HepG2 (cell line): ENCODE data around the gene KAZN. TPM values are rescaled to one million over a fixed set of nuclear protein-coding genes. Genes with fewer than 3 reads are reported as not detected.

Source experiments
- ATAC-seq: fragments of 200-7000 bp; cut with Tn5 transposase; 3 replicates; pipeline ENCODE4 v1.9.1; 2020; ENCODE audit warnings: mild to moderate bottlenecking, moderate library complexity
- BruUV-seq: library from RNA; stranded (reverse); fragments of 400-500 nt; replicated peaks from 2 replicates; lab custom pipeline; 2021; lab: Mats Ljungman, UMichigan
- CTCF ChIA-PET: fragments of 300-600 bp; formaldehyde crosslinking; extraction: SDS; loops from one replicate; lab custom pipeline; 2021; ENCODE audit warnings: low total read pairs, inconsistent platforms, low intra/inter-chr PET ratio; lab: Yijun Ruan, JAX
- POLR2A ChIA-PET: fragments of 350-600 bp; sonication (Branson Sonifier 250); formaldehyde crosslinking; loops from one replicate; lab custom pipeline; 2020; ENCODE audit warnings: antibody characterized with exemption, inconsistent platforms; lab: Yijun Ruan, JAX
- DNase-seq: peaks from one replicate; pipeline ENCODE4 v3.0.0-alpha.2; 2015; ENCODE audit warnings: low spot score
- FAIRE-seq: peaks from 3 replicates; lab custom pipeline; 2011; peaks lifted over from hg19 to GRCh38; lab: Jason Lieb, UNC
- H2AFZ ChIP-seq: one replicate; pipeline ENCODE4 v1.6.1; 2011; ENCODE audit warnings: low read length, inconsistent platforms
- H3K27ac ChIP-seq: fragments of 300-600 bp; 3 replicates; pipeline ENCODE4 v1.8.0; 2011; ENCODE audit warnings: mixed run types, mild to moderate bottlenecking, mixed read lengths, low read length, inconsistent platforms; ENCODE audit not compliant: insufficient read depth; ENCODE audit errors: extremely low read length
- H3K27me3 ChIP-seq, 2 experiments: fragments of 200-600 bp in 1 of 2; 2 replicates in 1 of 2; 3 replicates in 1 of 2; pipeline versions ENCODE4 v1.6.0 to v1.8.0; 2011; ENCODE audit warnings: low read length in 2 of 2, mild to moderate bottlenecking in 2 of 2, moderate library complexity in 2 of 2, inconsistent platforms in 1 of 2; ENCODE audit not compliant: insufficient read depth in 2 of 2, control insufficient read depth in 1 of 2
- H3K36me3 ChIP-seq, 2 experiments: fragments of 200-600 bp in 1 of 2; replicated peaks in 1 of 2; 2 replicates in 1 of 2; 3 replicates in 1 of 2; pipeline versions ENCODE4 v1.5.1 to v1.8.0; 2011; ENCODE audit warnings: low read length in 2 of 2, inconsistent platforms in 1 of 2; ENCODE audit not compliant: insufficient read depth in 2 of 2, control insufficient read depth in 1 of 2
- H3K4me1 ChIP-seq: 2 replicates; pipeline ENCODE4 v1.5.1; 2012; ENCODE audit warnings: low read length, inconsistent platforms; ENCODE audit not compliant: insufficient read depth
- H3K4me2 ChIP-seq: 2 replicates; pipeline ENCODE4 v1.6.0; 2011; ENCODE audit warnings: low read depth, low read length, inconsistent platforms
- H3K4me3 ChIP-seq, 3 experiments: fragments of 200-600 bp in 1 of 3; sonication (generic), shearing (Covaris generic) in 1 of 3; replicated peaks in 1 of 3; 2 replicates each; pipeline ENCODE4 v1.5.1; 2011 to 2016; ENCODE audit warnings: low read length in 3 of 3, inconsistent platforms in 2 of 3, low read depth in 2 of 3, mild to moderate bottlenecking in 2 of 3, control low read depth in 1 of 3, mixed read lengths in 1 of 3; ENCODE audit not compliant: insufficient read depth in 1 of 3
- H3K79me2 ChIP-seq: one replicate; pipeline ENCODE4 v1.6.1; 2011; ENCODE audit warnings: low read length, inconsistent platforms; ENCODE audit not compliant: insufficient read depth
- H3K9ac ChIP-seq: 2 replicates; pipeline ENCODE4 v1.6.0; 2011; ENCODE audit warnings: mild to moderate bottlenecking, low read depth, low read length, inconsistent platforms; ENCODE audit not compliant: insufficient read depth
- H3K9me3 ChIP-seq: 2 replicates; pipeline ENCODE4 v1.5.1; 2012; ENCODE audit warnings: mild to moderate bottlenecking, low read length
- H4K20me1 ChIP-seq: 2 replicates; pipeline ENCODE4 v1.6.0; 2011; ENCODE audit warnings: inconsistent platforms, mild to moderate bottlenecking, low read length, moderate library complexity; ENCODE audit not compliant: insufficient read depth
- CENPBD1 ChIP-seq: sonication (generic); formaldehyde crosslinking; IDR thresholded peaks from 2 replicates; pipeline ENCODE4 v1.8.0; 2022; ENCODE audit warnings: missing genetic modification reagents, low read depth, mild to moderate bottlenecking, borderline replicate concordance
- CENPX ChIP-seq: sonication (generic); formaldehyde crosslinking; IDR thresholded peaks from 2 replicates; pipeline ENCODE4 v1.9.0; 2021; ENCODE audit warnings: mild to moderate bottlenecking, missing genetic modification reagents, moderate library complexity
- REXO4 ChIP-seq: sonication (generic); formaldehyde crosslinking; IDR thresholded peaks from 2 replicates; pipeline ENCODE4 v1.8.0; 2022; ENCODE audit warnings: missing genetic modification reagents, mild to moderate bottlenecking, borderline replicate concordance
- RFXANK ChIP-seq: IDR thresholded peaks from 2 replicates; pipeline ENCODE4 v1.6.1; 2016
- SOX13 ChIP-seq, 3 experiments: fragments of 450-650 bp in 1 of 3; sonication (generic) in 1 of 3; formaldehyde crosslinking in 1 of 3; IDR thresholded peaks in 2 of 3; conservative IDR thresholded peaks in 1 of 3; 2 replicates each; pipeline versions ENCODE4 v1.5.0 to v1.6.1; 2016 to 2020; ENCODE audit warnings: antibody characterized with exemption in 1 of 3, mild to moderate bottlenecking in 1 of 3, missing compliant biosample characterization in 1 of 3, missing genetic modification reagents in 1 of 3, moderate library complexity in 1 of 3
- THYN1 ChIP-seq: sonication (generic); formaldehyde crosslinking; IDR thresholded peaks from 2 replicates; pipeline ENCODE4 v1.8.1; 2023; ENCODE audit warnings: low read depth, mild to moderate bottlenecking, moderate library complexity, missing genetic modification reagents, borderline replicate concordance
- ZBTB20 ChIP-seq: sonication (generic); formaldehyde crosslinking; IDR thresholded peaks from 2 replicates; pipeline ENCODE4 v1.8.1; 2023; ENCODE audit warnings: missing genetic modification reagents, low read depth, mild to moderate bottlenecking, borderline replicate concordance
- ZNF670 ChIP-seq: sonication (generic); formaldehyde crosslinking; IDR thresholded peaks from 2 replicates; pipeline ENCODE4 v1.8.0; 2022; ENCODE audit warnings: mild to moderate bottlenecking, missing genetic modification reagents, borderline replicate concordance
- WGBS: methylation state at CpG from one replicate; pipeline ENCODE4 v1.1.6; 2017; ENCODE audit warnings: low lambda C conversion rate; 5-methylcytosine and 5-hydroxymethylcytosine counted together
- in situ Hi-C: cut with HindIII; loops from 2 replicates; pipeline ENCODE4 v1.10.0; 2017; ENCODE audit warnings: low pct_unique_long_range_greater_than_20kb; ENCODE audit not compliant: extremely low pct_ligation_motif_present
- intact Hi-C: fragments of 100-400 bp; cut with micrococcal nuclease; formaldehyde crosslinking; loops from one replicate; pipeline ENCODE4 v1.10.0; 2022; ENCODE audit not compliant: unreplicated experiment
- polyA plus RNA-seq, 8 experiments: library from polyadenylated mRNA; depleted of rRNA in 3 of 8; stranded (reverse) in 7 of 8; unstranded in 1 of 8; fragments of >200 nt; fragmentation: Illumina TruSeq in 4 of 8; extraction: Trizol in 4 of 8; gene quantifications; 2 replicates each; pipeline versions ENCODE4 v1.2.1 to v1.2.3, GENCODE V29; 2011 to 2016; ENCODE audit warnings: low read depth in 4 of 8, missing spikeins in 1 of 8, mixed read lengths in 1 of 8; ENCODE audit not compliant: insufficient read depth in 1 of 8
- total RNA-seq, 5 experiments: library from RNA; depleted of rRNA; stranded (reverse); fragments of >200 nt; fragmentation: Illumina TruSeq; extraction: Trizol; gene quantifications; 2 replicates each; pipeline ENCODE4 v1.2.3, GENCODE V29; 2016; ENCODE audit warnings: low read depth in 1 of 5

Gene KAZN
- total and polyA plus RNA-seq, 2 of the 13 experiments (the other 11 are each of a cell fraction or from before 2014, with no cell fraction given) = 10.4 to 13.5 TPM

- no peak for TF ChIP-seq REXO4 (CRISPR knock-in tag)
Observed at GRCh38 chr1:15114884-15115283, 516.4 kb downstream of the KAZN start (continued).

GRCh38 chr1:15115542-15116330 lies 517.3 kb downstream of the KAZN start:
- no peak overlapping the region for H3K9ac ChIP-seq
- in situ Hi-C loops = no loop called here
- H3K4me2 ChIP-seq = no peak overlapping the region
- peaks cover 4 to 12% of the 10 kb centered on the region in 2 experiments; a peak in 3 of 5 replicates for H3K36me3 ChIP-seq
- H3K27ac ChIP-seq = no peak overlapping the region
- no peak overlapping the region for H3K4me3 ChIP-seq
- H3K4me1 ChIP-seq = peaks cover 14% of the 10 kb centered on the region
- intact Hi-C loops = no loop called here
- no peak for FAIRE-seq
- H3K27me3 ChIP-seq = no peaks in the 10 kb centered on the region
- 85% methylated on average over 11 of the region's 15 CpGs for WGBS
- peaks cover 4% of the 10 kb centered on the region; the same call in 1 of the 2 replicates for H4K20me1 ChIP-seq
- no peaks in the 10 kb centered on the region for H3K79me2 ChIP-seq
- no peak for DNase-seq
- ATAC-seq = no peak
- TF ChIP-seq SOX13 (IDR thresholded peaks at IDR 0.05) = no peak
- no peak for TF ChIP-seq SOX13 (CRISPR knock-in tag; conservative IDR thresholded peaks at IDR 0.05 in 1 of 2, IDR thresholded peaks at IDR 0.05 in 1 of 2)
- TF ChIP-seq CENPBD1 (CRISPR knock-in tag) = no peak
- TF ChIP-seq ZBTB20 (CRISPR knock-in tag) = no peak
- TF ChIP-seq RFXANK (CRISPR knock-in tag) = no peak
- TF ChIP-seq ZNF670 (CRISPR knock-in tag) = no peak
- no peak for TF ChIP-seq THYN1 (CRISPR knock-in tag)
- no peak for TF ChIP-seq CENPX (CRISPR knock-in tag)
- no peak overlapping the region for H2AFZ ChIP-seq
- no peaks in the 10 kb centered on the region for H3K9me3 ChIP-seq
- CTCF ChIA-PET = no interaction called here
- POLR2A ChIA-PET = no interaction called here
- BruUV-seq = no TSS peak
